ENCODE measurements around the gene NDUFB8.

GRCh38 chr10:100567249-100567648 is 37.6 kb upstream of the NDUFB8 start:
- no peak for TF ChIP-seq POLR2A (IDR thresholded peaks at IDR 0.05; ENCODE audit: low read depth, low read length)
- no peak for TF ChIP-seq MYC (IDR thresholded peaks at IDR 0.05; ENCODE audit: low read depth, low read length)
- TF ChIP-seq CTCF (IDR thresholded peaks at IDR 0.05; ENCODE audit: extremely low read depth in 1 of 2, insufficient read depth in 1 of 2, low read depth in 1 of 2, low read length in 2 of 2), result no peak
- no peak for TF ChIP-seq EZH2 (IDR thresholded peaks at IDR 0.05; ENCODE audit: borderline replicate concordance, low read depth, low read length, severe bottlenecking)
- no peak for TF ChIP-seq GATA2 (IDR thresholded peaks at IDR 0.05; ENCODE audit: insufficient read depth, insufficient read length, low read depth, low read length)
- TF ChIP-seq MAX (IDR thresholded peaks at IDR 0.05; ENCODE audit: insufficient read depth, insufficient read length), result no peak
- no peak for TF ChIP-seq POLR2AphosphoS5 (IDR thresholded peaks at IDR 0.05; ENCODE audit: insufficient read depth, low read depth, low read length)
